Smooth muscle cell (in vitro differentiated cells): ENCODE results near the gene FBXO33. TPM values are rescaled to one million over a fixed set of nuclear protein-coding genes. Genes with fewer than 3 reads are reported as not detected.

ENCODE experiments used
- DNase-seq: peaks from one replicate; lab custom pipeline; 2025; ENCODE audit not compliant: unreplicated experiment; lab: John Stamatoyannopoulos, UW
- H2AFZ ChIP-seq: fragments of 200-600 bp; sonication (generic); 2 replicates; pipeline ENCODE4 v1.6.0; 2016; ENCODE audit warnings: antibody characterized with exemption, low read depth, mild to moderate bottlenecking
- H3F3A ChIP-seq: fragments of 200-600 bp; sonication (generic); 2 replicates; pipeline ENCODE4 v1.6.0; 2017; ENCODE audit warnings: antibody characterized with exemption, low read depth
- H3K27ac ChIP-seq: fragments of 200-600 bp; sonication (generic); 2 replicates; pipeline ENCODE4 v1.5.1; 2016; ENCODE audit warnings: low read depth, mild to moderate bottlenecking
- H3K27me3 ChIP-seq: fragments of 200-600 bp; sonication (generic); 2 replicates; pipeline ENCODE4 v1.6.1; 2016; ENCODE audit warnings: low read depth, mild to moderate bottlenecking
- H3K36me3 ChIP-seq: fragments of 200-600 bp; sonication (generic); 2 replicates; pipeline ENCODE4 v1.5.1; 2016; ENCODE audit warnings: low read depth
- H3K4me1 ChIP-seq: fragments of 200-600 bp; sonication (generic); 2 replicates; pipeline ENCODE4 v1.5.1; 2016; ENCODE audit warnings: low read depth
- H3K4me2 ChIP-seq: fragments of 200-600 bp; sonication (generic); 2 replicates; pipeline ENCODE4 v1.6.0; 2016; ENCODE audit warnings: mild to moderate bottlenecking
- H3K4me3 ChIP-seq: fragments of 200-600 bp; sonication (generic); 2 replicates; pipeline ENCODE4 v1.5.1; 2016; ENCODE audit warnings: mild to moderate bottlenecking
- H3K79me2 ChIP-seq: fragments of 200-600 bp; sonication (generic); 2 replicates; pipeline ENCODE4 v1.6.0; 2016; ENCODE audit warnings: low read depth, mild to moderate bottlenecking
- H3K9ac ChIP-seq: fragments of 200-600 bp; sonication (generic); 2 replicates; pipeline ENCODE4 v1.6.0; 2016; ENCODE audit warnings: low read depth
- H3K9me3 ChIP-seq: fragments of 200-600 bp; sonication (generic); replicated peaks from 2 replicates; pipeline ENCODE4 v1.5.1; 2016; ENCODE audit warnings: low read depth
- H4K20me1 ChIP-seq: fragments of 200-600 bp; sonication (generic); 2 replicates; pipeline ENCODE4 v1.6.0; 2016; ENCODE audit warnings: low read depth
- WGBS: methylation state at CpG from one replicate; pipeline ENCODE4 v1.1.7; 2016; ENCODE audit warnings: low lambda C conversion rate; 5-methylcytosine and 5-hydroxymethylcytosine counted together
- polyA plus RNA-seq: library from polyadenylated mRNA; unstranded; fragments of >200 nt; fragmentation: Nextera tagmentation; extraction: Ambion mirVana; gene quantifications from 2 replicates; pipeline ENCODE4 v1.2.1, GENCODE V29; 2016
- total RNA-seq: library from RNA; depleted of rRNA; stranded (reverse); fragments of >200 nt; gene quantifications from 2 replicates; pipeline ENCODE4 v1.2.3, GENCODE V29; 2014
- TF ChIP-seq, protein P1 (sequence below): fragments of 200-600 bp; sonication (generic); IDR thresholded peaks from 2 replicates; pipeline ENCODE4 v1.5.1; 2017; ENCODE audit warnings: borderline replicate concordance, mild to moderate bottlenecking, antibody characterized with exemption; ENCODE audit not compliant: insufficient read depth, poor library complexity, severe bottlenecking

The FBXO33 gene
- total and polyA plus RNA-seq, 2 experiments from 2014 or later: 9.2 to 15.4 TPM

DNA sequence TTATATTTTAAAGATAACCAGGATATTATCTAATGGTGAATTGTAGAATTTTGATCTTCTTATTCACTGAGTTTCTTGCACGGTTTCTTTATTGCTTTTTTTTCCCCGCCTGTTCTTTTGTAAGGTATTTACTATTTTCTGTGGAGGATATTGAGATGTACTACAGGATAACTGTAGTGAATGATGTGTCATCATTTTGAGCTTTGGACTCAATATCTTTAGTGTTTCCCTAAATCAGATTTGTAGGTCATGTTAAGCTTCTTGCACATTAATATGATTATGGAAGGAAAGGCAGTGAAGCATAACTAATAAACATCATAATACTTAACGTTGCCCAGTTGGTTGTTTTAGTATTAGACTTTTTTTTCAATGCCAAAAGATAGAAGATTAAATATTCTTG lies 81.4 kb downstream of the FBXO33 start:
- Histone ChIP-seq H3K4me2 (no peak overlapping the region), H2AFZ (no peak overlapping the region), H3K9ac (no peak overlapping the region), H3K27me3 (no peaks in the 10 kb centered on the region), H3K9me3 (no peaks in the 10 kb centered on the region), H4K20me1 (no peaks in the 10 kb centered on the region), H3K79me2 (peaks cover 3% of the 10 kb centered on the region), H3K4me3 (no peak overlapping the region), H3K27ac (no peak overlapping the region), H3F3A (no peaks in the 10 kb centered on the region), H3K4me1 (no peaks in the 10 kb centered on the region), H3K36me3 (peaks cover 3% of the 10 kb centered on the region)
- WGBS: 95% methylated on average over 3 of the region's 3 CpGs
- TF ChIP-seq, protein P1, sequence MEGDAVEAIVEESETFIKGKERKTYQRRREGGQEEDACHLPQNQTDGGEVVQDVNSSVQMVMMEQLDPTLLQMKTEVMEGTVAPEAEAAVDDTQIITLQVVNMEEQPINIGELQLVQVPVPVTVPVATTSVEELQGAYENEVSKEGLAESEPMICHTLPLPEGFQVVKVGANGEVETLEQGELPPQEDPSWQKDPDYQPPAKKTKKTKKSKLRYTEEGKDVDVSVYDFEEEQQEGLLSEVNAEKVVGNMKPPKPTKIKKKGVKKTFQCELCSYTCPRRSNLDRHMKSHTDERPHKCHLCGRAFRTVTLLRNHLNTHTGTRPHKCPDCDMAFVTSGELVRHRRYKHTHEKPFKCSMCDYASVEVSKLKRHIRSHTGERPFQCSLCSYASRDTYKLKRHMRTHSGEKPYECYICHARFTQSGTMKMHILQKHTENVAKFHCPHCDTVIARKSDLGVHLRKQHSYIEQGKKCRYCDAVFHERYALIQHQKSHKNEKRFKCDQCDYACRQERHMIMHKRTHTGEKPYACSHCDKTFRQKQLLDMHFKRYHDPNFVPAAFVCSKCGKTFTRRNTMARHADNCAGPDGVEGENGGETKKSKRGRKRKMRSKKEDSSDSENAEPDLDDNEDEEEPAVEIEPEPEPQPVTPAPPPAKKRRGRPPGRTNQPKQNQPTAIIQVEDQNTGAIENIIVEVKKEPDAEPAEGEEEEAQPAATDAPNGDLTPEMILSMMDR: no peak
- DNase-seq: no peak

Other genes with a start within 250 kb of the FBXO33 start
- 18.6 and 28.4 TPM in 2 replicates for gene MIA2, start 198.5 kb downstream of the FBXO33 start, total RNA-seq
- gene MIA2, start 198.5 kb downstream of the FBXO33 start, polyA plus RNA-seq: 14.5 and 14.6 TPM in 2 replicates